HepG2 (cell line): ENCODE measurements around the gene DISP2. TPM values are rescaled to one million over a fixed set of nuclear protein-coding genes. Genes with fewer than 3 reads are reported as not detected.

Source experiments
- BORCS8-MEF2B ChIP-seq: sonication (generic); formaldehyde crosslinking; IDR thresholded peaks from 2 replicates; pipeline ENCODE4 v1.8.0; 2022; ENCODE audit warnings: mild to moderate bottlenecking, missing genetic modification reagents
- CERS6 ChIP-seq: sonication (generic); formaldehyde crosslinking; IDR thresholded peaks from 2 replicates; pipeline ENCODE4 v1.5.0; 2020; ENCODE audit warnings: missing genetic modification reagents
- ESRRA ChIP-seq: sonication (generic); formaldehyde crosslinking; IDR thresholded peaks from 2 replicates; pipeline ENCODE4 v1.5.1; 2020; ENCODE audit warnings: mild to moderate bottlenecking, low read depth, missing genetic modification reagents
- FOXC1 ChIP-seq: sonication (generic); formaldehyde crosslinking; IDR thresholded peaks from 2 replicates; pipeline ENCODE4 v1.8.0; 2022; ENCODE audit warnings: mild to moderate bottlenecking, missing genetic modification reagents, borderline replicate concordance
- FOXM1 ChIP-seq: sonication (generic); formaldehyde crosslinking; IDR thresholded peaks from 2 replicates; pipeline ENCODE4 v1.5.0; 2020; ENCODE audit warnings: missing genetic modification reagents
- HOXA9 ChIP-seq: sonication (generic); formaldehyde crosslinking; IDR thresholded peaks from 2 replicates; pipeline ENCODE4 v1.8.1; 2022; ENCODE audit warnings: missing genetic modification reagents, mild to moderate bottlenecking, moderate library complexity, borderline replicate concordance
- KDM4B ChIP-seq: sonication (generic); formaldehyde crosslinking; IDR thresholded peaks from 2 replicates; pipeline ENCODE4 v1.4.0; 2020; ENCODE audit warnings: missing genetic modification reagents
- KLF6 ChIP-seq: IDR thresholded peaks from 2 replicates; pipeline ENCODE4 v1.8.0; 2016; ENCODE audit warnings: missing biosample characterization, missing genetic modification reagents
- LCORL ChIP-seq, 2 experiments: fragments of 450-650 bp in 1 of 2; sonication (generic) in 1 of 2; formaldehyde crosslinking in 1 of 2; IDR thresholded peaks; 2 replicates each; pipeline versions ENCODE4 v1.5.0 to v1.6.1; 2017 to 2020; ENCODE audit warnings: antibody characterized with exemption in 1 of 2, missing genetic modification reagents in 1 of 2
- MBD4 ChIP-seq: IDR thresholded peaks from 2 replicates; pipeline ENCODE4 v1.6.1; 2012; ENCODE audit warnings: low read length, inconsistent platforms, borderline replicate concordance
- MTA3 ChIP-seq: sonication (generic); formaldehyde crosslinking; IDR thresholded peaks from 2 replicates; pipeline ENCODE4 v1.4.0; 2020; ENCODE audit warnings: missing genetic modification reagents
- NFE2 ChIP-seq: sonication (generic); formaldehyde crosslinking; IDR thresholded peaks from 2 replicates; pipeline ENCODE4 v1.4.0; 2020; ENCODE audit warnings: missing genetic modification reagents
- NPAS2 ChIP-seq: sonication (generic); formaldehyde crosslinking; IDR thresholded peaks from 2 replicates; pipeline ENCODE4 v1.8.0; 2022; ENCODE audit warnings: mild to moderate bottlenecking, missing genetic modification reagents, borderline replicate concordance
- NR1H2 ChIP-seq: sonication (generic); formaldehyde crosslinking; IDR thresholded peaks from 2 replicates; pipeline ENCODE4 v1.8.1; 2022; ENCODE audit warnings: low read depth, missing genetic modification reagents, borderline replicate concordance
- PAX8 ChIP-seq: sonication (generic); formaldehyde crosslinking; IDR thresholded peaks from 2 replicates; pipeline ENCODE4 v1.8.0; 2022; ENCODE audit warnings: mild to moderate bottlenecking, missing genetic modification reagents, borderline replicate concordance
- POGZ ChIP-seq: sonication (generic); formaldehyde crosslinking; IDR thresholded peaks from 2 replicates; pipeline ENCODE4 v1.4.0; 2020; ENCODE audit warnings: mild to moderate bottlenecking, missing genetic modification reagents
- PRPF4 ChIP-seq: fragments of 200-400 bp; formaldehyde crosslinking; IDR thresholded peaks from 2 replicates; pipeline ENCODE4 v1.6.1; 2016; ENCODE audit warnings: low read length, low read depth; ENCODE audit not compliant: poor library complexity, severe bottlenecking
- SALL1 ChIP-seq: sonication (generic); formaldehyde crosslinking; IDR thresholded peaks from 2 replicates; pipeline ENCODE4 v1.8.0; 2022; ENCODE audit warnings: mild to moderate bottlenecking, missing genetic modification reagents
- SIN3A ChIP-seq: IDR thresholded peaks from 2 replicates; pipeline ENCODE4 v1.6.1; 2011; ENCODE audit warnings: low read depth, mild to moderate bottlenecking, control low read depth, low read length, borderline replicate concordance
- SP1 ChIP-seq, 2 experiments: fragments of 450-650 bp in 1 of 2; sonication (generic) in 1 of 2; formaldehyde crosslinking in 1 of 2; IDR thresholded peaks; 2 replicates each; pipeline versions ENCODE4 v1.4.0 to v1.6.1; 2016 to 2020; ENCODE audit warnings: missing genetic modification reagents in 1 of 2
- TFE3 ChIP-seq: IDR thresholded peaks from 2 replicates; pipeline ENCODE4 v1.6.1; 2016
- TOPORS ChIP-seq: sonication (generic); formaldehyde crosslinking; IDR thresholded peaks from 2 replicates; pipeline ENCODE4 v1.8.0; 2023; ENCODE audit warnings: mild to moderate bottlenecking, missing genetic modification reagents
- ZBTB21 ChIP-seq: sonication (generic); formaldehyde crosslinking; IDR thresholded peaks from 2 replicates; pipeline ENCODE4 v1.4.0; 2020; ENCODE audit warnings: missing genetic modification reagents
- ZNF253 ChIP-seq: sonication (generic); formaldehyde crosslinking; IDR thresholded peaks from 2 replicates; pipeline ENCODE4 v1.8.0; 2022; ENCODE audit warnings: mild to moderate bottlenecking, missing genetic modification reagents, borderline replicate concordance
- ZNF510 ChIP-seq: sonication (generic); formaldehyde crosslinking; IDR thresholded peaks from 2 replicates; pipeline ENCODE4 v1.4.0; 2020; ENCODE audit warnings: low read depth, mild to moderate bottlenecking, missing genetic modification reagents
- ZNF652 ChIP-seq: IDR thresholded peaks from 2 replicates; pipeline ENCODE4 v1.6.1; 2016; ENCODE audit warnings: low read depth, borderline replicate concordance
- ZNF784 ChIP-seq: sonication (generic); formaldehyde crosslinking; IDR thresholded peaks from 2 replicates; pipeline ENCODE4 v1.5.1; 2020; ENCODE audit warnings: missing genetic modification reagents, mild to moderate bottlenecking, borderline replicate concordance
- ZNF879 ChIP-seq: sonication (generic); formaldehyde crosslinking; IDR thresholded peaks from 2 replicates; pipeline ENCODE4 v1.8.1; 2023; ENCODE audit warnings: missing genetic modification reagents
- polyA plus RNA-seq, 8 experiments: library from polyadenylated mRNA; depleted of rRNA in 3 of 8; stranded (reverse) in 7 of 8; unstranded in 1 of 8; fragments of >200 nt; fragmentation: Illumina TruSeq in 4 of 8; extraction: Trizol in 4 of 8; gene quantifications; 2 replicates each; pipeline versions ENCODE4 v1.2.1 to v1.2.3, GENCODE V29; 2011 to 2016; ENCODE audit warnings: low read depth in 4 of 8, missing spikeins in 1 of 8, mixed read lengths in 1 of 8; ENCODE audit not compliant: insufficient read depth in 1 of 8
- total RNA-seq, 5 experiments: library from RNA; depleted of rRNA; stranded (reverse); fragments of >200 nt; fragmentation: Illumina TruSeq; extraction: Trizol; gene quantifications; 2 replicates each; pipeline ENCODE4 v1.2.3, GENCODE V29; 2016; ENCODE audit warnings: low read depth in 1 of 5

DISP2 gene
- total and polyA plus RNA-seq, 2 of the 13 experiments (the other 11 are each of a cell fraction or from before 2014, with no cell fraction given): 0.09 to 0.32 TPM

GRCh38 chr15:40357723-40358470 lies at the start of gene DISP2 (continued):
- TF ChIP-seq SP1 (IDR thresholded peaks at IDR 0.05): no peak
- TF ChIP-seq SP1 (CRISPR knock-in tag; IDR thresholded peaks at IDR 0.05): no peak
- TF ChIP-seq BORCS8-MEF2B: no peak
- TF ChIP-seq ZNF253 (CRISPR knock-in tag): no peak
- TF ChIP-seq LCORL (IDR thresholded peaks at IDR 0.05): no peak
- no peak for TF ChIP-seq LCORL (CRISPR knock-in tag; IDR thresholded peaks at IDR 0.05)
- no peak for TF ChIP-seq PRPF4
- TF ChIP-seq TFE3 (CRISPR knock-in tag): no peak
- no peak for TF ChIP-seq PAX8 (CRISPR knock-in tag)
- 0 out of 2 replicates have a peak, but pooled peaks have one; percentile 58 for TF ChIP-seq KLF6 (CRISPR knock-in tag)
- no peak for TF ChIP-seq MBD4
- no peak for TF ChIP-seq HOXA9
- no peak for TF ChIP-seq ZBTB21 (CRISPR knock-in tag)
- no peak for TF ChIP-seq FOXM1
- peak; percentile 39; the same call in 1 of the 2 replicates for TF ChIP-seq CERS6 (CRISPR knock-in tag)
- no peak for TF ChIP-seq ZNF784 (CRISPR knock-in tag)
- TF ChIP-seq NFE2 (CRISPR knock-in tag): no peak
- TF ChIP-seq ZNF510: no peak
- no peak for TF ChIP-seq NPAS2 (CRISPR knock-in tag)
- no peak for TF ChIP-seq ZNF652 (CRISPR knock-in tag)
- peak; percentile 44; the same call in 1 of the 2 replicates for TF ChIP-seq SALL1 (CRISPR knock-in tag)
- TF ChIP-seq SIN3A: peak; percentile 87; the same call in 1 of the 2 replicates
- peak; percentile 67; the same call in 1 of the 2 replicates for TF ChIP-seq FOXC1 (CRISPR knock-in tag)
- TF ChIP-seq MTA3 (CRISPR knock-in tag): no peak
- TF ChIP-seq POGZ (CRISPR knock-in tag): no peak
- no peak for TF ChIP-seq KDM4B
- no peak for TF ChIP-seq ZNF879 (CRISPR knock-in tag)
- TF ChIP-seq TOPORS (CRISPR knock-in tag): no peak
- TF ChIP-seq ESRRA (CRISPR knock-in tag): no peak
- TF ChIP-seq NR1H2 (CRISPR knock-in tag): no peak
